GM21423 (cell line): ENCODE measurements around the gene IGF2R.
"Not testable (repeated sequence)": the region's sequence is repeated elsewhere in the genome, so short reads cannot be mapped to it uniquely, and the experiment has no call there.

Source experiments
- ATAC-seq: cut with Tn5 transposase; IDR thresholded peaks from one replicate; pipeline ENCODE4 v1.9.1; 2021; ENCODE audit warnings: mild to moderate bottlenecking, moderate library complexity; ENCODE audit not compliant: unreplicated experiment

IGF2R gene

GRCh38 chr6:160120087-160120486, 151.2 kb downstream of the IGF2R start:
- no peak for ATAC-seq

DNA sequence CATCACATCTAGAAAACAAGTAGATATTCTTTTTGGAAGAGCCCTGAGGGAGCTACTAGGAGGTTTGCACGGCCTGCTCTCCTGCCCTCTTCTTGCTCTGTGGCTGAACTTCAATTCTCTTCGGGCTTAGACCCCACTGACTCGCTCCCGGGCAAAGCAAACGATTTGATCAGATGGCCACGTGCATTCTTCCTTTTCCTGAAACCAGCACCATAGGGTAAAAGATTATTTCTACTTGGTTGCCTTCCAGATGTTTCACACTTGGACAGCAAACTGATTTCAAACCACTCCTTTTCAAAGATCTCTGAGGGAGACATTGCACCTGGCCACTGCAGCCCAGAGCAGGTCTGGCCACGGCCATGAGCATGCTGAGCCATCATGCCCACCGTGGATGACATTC, 152.7 kb downstream of the IGF2R start, which contains the start of gene SLC22A1:
Gene SLC22A1, plus strand, starts transcription at position 258 of the 400 bp plus-strand sequence. Its CDS starts 121 bp downstream, at position 379.
- ATAC-seq = no peak

DNA sequence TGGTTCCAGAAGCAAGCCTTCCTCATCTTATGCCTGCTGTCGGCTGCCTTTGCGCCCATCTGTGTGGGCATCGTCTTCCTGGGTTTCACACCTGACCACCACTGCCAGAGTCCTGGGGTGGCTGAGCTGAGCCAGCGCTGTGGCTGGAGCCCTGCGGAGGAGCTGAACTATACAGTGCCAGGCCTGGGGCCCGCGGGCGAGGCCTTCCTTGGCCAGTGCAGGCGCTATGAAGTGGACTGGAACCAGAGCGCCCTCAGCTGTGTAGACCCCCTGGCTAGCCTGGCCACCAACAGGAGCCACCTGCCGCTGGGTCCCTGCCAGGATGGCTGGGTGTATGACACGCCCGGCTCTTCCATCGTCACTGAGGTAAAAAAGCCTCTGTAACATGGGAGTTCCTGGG, 153.1 kb downstream of the IGF2R start:
- ATAC-seq = no peak

GRCh38 chr6:160122744-160123143, 153.9 kb downstream of the IGF2R start:
- no peak for ATAC-seq

- no peak for ATAC-seq
Observed at GRCh38 chr6:160124007-160124406, 155.1 kb downstream of the IGF2R start.

- ATAC-seq = no peak
Observed at GRCh38 chr6:160124605-160125004, 155.7 kb downstream of the IGF2R start.

DNA sequence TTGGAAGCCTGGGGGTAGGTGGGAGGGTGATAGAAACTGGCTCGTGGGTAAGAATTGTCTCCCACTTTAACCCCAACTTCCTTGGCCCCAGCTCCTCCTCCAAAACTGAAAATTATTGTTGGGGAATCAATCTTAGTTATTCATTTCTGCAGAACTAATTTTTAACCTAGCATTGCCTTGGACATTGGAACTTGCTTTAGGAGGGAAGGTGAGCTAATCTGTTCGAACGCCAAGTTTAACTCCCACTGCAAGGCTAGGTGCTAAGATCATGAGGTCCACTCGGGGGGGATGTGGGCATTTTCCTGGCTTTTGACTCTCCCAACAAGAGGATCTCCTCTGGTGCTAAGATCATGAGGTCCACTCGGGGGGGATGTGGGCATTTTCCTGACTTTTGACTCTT, 156.2 kb downstream of the IGF2R start:
- not testable (repeated sequence) for ATAC-seq

- no peak for ATAC-seq
Observed at GRCh38 chr6:160127270-160128124, 158.6 kb downstream of the IGF2R start.

DNA sequence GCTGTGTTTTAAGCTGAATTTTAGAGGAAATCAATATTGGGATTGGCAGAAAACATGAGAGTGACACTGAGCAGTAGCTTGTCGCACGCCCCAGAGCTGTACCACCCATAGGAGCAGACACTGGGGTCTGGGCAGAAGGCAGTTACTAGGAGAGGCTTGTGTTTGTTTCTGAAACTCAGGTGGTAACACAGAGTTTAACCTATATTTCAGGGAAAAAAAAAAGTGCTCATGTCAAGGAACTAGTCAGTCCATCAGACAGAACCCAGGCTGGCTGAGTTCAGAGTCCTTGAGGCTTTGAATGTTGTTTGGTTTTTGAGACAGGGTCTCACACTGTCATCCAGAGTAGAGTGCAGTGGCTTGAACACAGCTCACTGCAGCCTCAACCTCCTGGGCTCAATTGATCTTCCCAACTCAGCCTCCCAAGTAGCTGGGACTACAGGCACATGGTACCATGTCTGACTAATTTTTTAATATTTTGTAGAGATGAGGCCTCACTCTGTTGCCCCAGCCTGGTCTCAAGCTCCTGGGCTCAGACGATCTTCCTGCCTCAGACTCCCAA, 159.3 kb downstream of the IGF2R start:
- ATAC-seq = no peak

DNA sequence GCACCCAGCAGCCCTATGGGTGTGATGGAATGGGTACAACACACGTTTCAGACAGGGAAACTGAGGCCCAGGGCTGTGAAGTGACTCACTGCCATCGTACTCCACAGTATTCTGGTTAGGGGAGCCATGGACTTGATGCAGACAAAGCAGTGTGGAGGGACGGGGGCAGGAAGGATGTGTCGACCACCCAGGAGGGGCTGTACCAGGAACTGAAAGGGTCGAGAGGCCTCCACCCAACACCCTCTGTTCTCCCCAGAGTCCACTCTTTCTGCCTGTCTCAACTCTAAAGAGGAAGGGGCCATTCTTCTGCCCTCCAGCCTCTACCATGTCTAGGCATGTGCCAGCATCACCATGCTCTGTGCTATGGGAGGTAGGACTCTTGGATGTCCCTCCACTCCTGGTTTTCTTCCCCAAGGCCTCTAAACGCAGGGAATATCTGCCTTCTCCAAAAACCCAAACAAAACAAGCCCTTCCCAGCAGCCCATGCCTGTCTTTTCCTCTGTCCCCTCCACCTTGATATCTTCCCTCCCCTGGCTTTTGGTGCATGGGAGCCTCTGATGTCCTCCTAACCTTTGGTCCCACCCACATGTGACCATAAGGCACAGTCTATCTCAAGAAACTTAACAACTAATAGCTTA, 160.1 kb downstream of the IGF2R start:
- ATAC-seq = no peak

DNA sequence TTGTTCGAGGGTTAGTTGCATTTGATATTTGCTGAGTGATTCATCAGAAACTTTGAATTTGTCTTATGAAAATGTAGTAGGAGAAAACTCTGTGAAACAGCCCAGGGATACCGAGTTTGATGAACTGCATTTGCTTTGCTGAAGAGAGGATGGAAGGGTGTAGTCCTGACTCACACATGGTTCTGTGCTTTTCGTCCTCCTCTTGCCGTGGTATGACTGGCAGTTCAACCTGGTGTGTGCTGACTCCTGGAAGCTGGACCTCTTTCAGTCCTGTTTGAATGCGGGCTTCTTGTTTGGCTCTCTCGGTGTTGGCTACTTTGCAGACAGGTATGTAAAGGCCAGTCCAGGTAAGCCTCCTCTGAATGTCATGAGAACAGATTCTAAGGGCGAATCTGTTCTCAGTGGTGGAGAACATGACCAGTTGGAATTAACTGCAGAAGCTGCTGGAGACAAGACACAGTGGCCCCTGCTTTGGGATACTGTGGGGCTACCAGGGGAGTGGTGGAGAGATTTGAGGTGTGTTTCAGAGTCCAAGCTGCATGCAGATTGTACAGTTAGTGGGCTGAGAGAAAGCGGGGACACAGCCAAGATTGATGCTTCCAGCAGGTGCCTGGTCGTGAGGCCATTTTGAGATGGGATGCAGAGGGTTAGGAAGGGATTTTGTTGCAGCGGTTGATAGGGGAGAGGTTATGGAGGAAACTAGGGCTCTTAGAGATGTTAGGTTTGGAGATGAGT, 161.2 kb downstream of the IGF2R start:
- ATAC-seq = no peak

GRCh38 chr6:160130729-160131484, 162.0 kb downstream of the IGF2R start:
- no peak for ATAC-seq

GRCh38 chr6:160131636-160132296, 162.9 kb downstream of the IGF2R start:
- no peak for ATAC-seq

GRCh38 chr6:160132297-160132637, 163.4 kb downstream of the IGF2R start:
- no peak for ATAC-seq

DNA sequence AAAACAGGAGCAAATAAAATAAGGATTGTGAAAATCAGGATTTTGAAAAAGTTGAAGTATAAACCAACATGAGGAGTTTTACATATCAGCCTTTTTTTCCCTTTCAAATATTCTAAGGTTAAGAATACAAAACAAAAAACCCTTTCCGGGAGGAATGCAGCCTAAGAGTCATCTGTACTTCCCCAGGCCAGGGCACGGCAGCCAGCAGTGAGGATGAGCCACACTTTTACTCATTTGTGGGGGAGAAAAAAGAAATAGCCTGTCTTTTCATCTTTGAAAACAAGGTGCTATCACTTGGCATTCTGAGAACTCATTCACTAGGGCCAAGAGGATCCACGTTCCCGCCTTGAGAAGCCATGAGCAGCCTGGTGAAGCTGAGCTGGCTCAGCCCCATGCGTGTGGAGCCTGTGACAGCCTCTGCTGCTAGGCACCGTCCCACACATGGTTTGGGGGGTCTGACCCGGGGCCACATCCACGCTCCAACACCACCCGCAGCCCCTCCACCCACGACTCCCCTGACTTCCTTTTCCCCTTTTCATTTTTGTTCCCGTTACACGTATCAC, 164.0 kb downstream of the IGF2R start:
- no peak for ATAC-seq

GRCh38 chr6:160133441-160134336, 164.8 kb downstream of the IGF2R start:
- ATAC-seq = no peak

GRCh38 chr6:160134337-160134751, 165.5 kb downstream of the IGF2R start:
- not testable (repeated sequence) for ATAC-seq

GRCh38 chr6:160134779-160135547, 166.1 kb downstream of the IGF2R start:
- no peak for ATAC-seq
